NAMALWA (cell line): Measurements from ENCODE around the gene MATN4.
"Not testable (repeated sequence)": the region's sequence is repeated elsewhere in the genome, so short reads cannot be mapped to it uniquely, and the experiment has no call there.

Experiments
- DNase-seq: peaks from one replicate; pipeline ENCODE4 v3.0.0-alpha.2; 2015; ENCODE audit warnings: low spot score

MATN4 gene, protein sequence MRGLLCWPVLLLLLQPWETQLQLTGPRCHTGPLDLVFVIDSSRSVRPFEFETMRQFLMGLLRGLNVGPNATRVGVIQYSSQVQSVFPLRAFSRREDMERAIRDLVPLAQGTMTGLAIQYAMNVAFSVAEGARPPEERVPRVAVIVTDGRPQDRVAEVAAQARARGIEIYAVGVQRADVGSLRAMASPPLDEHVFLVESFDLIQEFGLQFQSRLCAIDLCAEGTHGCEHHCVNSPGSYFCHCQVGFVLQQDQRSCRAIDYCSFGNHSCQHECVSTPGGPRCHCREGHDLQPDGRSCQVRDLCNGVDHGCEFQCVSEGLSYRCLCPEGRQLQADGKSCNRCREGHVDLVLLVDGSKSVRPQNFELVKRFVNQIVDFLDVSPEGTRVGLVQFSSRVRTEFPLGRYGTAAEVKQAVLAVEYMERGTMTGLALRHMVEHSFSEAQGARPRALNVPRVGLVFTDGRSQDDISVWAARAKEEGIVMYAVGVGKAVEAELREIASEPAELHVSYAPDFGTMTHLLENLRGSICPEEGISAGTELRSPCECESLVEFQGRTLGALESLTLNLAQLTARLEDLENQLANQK

DNA sequence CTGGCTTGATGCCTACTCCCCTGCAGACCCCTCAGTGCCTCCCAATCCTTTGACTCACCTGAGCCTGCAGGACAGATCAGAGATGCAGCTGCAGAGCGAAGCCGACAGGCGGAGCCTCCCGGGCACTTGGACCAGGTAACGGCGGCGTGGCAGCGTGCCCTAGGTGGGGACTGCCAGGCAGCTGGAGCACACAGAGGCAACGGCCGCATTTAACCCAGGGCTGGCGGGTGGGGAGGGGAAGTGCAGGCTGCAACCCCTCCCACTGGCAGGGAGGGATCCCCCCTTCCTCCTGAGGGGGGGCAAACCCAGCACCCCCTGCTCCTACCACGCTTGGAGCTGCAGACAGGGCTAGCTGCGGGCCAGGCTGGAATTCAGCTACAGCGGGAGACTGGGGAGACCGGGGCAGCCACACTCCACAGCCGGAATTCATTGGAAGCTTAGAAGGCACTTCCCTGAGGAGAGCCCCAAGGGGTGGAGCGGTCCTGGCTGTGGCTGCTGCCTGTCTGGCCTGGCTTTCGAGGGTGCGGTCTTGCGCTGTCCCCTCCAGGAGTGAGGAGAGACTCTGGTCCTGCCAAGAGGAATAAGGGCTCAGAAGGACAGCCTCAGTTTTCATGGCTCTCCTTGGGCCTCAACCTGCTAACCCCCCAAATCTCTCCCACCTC, at the start of gene MATN4:
Gene MATN4, minus strand, starts transcription at position 183 of the 662 bp plus-strand sequence. CDS start 2,717 bp downstream, outside the sequence.
- DNase-seq = no peak

- no peak for DNase-seq
Measured at GRCh38 chr20:45355209-45356084, 47.3 kb upstream of the MATN4 start.

DNA sequence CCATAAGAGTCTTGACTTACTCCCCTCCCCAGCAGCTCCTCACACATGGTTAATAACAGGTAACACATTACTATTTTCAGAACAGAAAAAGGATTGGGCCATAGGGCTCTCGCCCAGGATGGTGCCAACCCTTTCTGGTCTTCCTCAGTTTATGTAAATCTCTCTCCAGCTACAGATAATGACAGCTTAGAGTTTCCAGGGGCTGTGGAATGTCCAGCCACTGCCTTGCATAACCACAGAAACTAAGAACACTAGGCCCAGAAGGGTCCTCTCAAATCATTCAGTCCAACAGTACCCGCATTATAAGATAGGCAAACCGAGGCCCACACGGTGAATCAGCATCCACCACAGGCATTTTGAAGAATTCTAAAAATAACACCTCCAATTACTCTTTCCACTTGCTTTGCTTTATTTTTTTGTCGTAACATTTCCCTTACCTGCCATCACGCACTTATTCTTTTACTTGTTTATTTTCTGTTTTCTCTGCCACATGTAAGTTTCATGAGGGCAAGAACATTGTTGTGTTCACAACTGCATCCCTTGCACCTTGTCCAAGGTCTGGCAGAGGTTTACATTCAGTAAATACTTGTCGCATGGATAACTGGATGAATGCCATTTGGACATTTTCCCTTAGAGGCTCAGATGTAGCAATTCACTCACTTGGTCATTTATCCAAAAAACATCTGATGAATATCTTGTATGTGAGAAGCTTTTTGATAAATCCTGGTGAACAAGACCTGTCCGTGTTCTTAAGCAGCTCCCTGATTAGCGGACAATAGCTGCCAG, 46.5 kb upstream of the MATN4 start:
- DNase-seq = no peak

GRCh38 chr20:45353746-45354145, 45.6 kb upstream of the MATN4 start:
- DNase-seq = no peak

DNA sequence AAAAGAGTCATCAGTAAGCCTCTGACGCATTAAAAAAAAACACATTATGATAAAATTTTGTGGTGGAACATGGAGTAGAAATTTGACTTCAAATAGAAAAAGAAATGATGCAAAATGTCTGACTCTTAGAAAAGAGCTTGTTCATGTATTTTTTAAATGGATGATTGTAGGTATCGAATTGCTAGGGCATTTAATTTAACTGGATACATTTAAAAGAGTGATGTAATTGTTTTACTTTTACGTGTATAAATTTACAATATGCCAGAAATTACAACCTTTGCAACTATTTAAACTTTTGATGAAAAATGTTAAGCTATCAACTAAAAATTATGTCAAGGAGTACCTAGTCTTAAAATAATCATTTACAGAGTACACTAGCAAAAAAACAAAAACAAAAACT, 44.6 kb upstream of the MATN4 start:
- DNase-seq = no peak

DNA sequence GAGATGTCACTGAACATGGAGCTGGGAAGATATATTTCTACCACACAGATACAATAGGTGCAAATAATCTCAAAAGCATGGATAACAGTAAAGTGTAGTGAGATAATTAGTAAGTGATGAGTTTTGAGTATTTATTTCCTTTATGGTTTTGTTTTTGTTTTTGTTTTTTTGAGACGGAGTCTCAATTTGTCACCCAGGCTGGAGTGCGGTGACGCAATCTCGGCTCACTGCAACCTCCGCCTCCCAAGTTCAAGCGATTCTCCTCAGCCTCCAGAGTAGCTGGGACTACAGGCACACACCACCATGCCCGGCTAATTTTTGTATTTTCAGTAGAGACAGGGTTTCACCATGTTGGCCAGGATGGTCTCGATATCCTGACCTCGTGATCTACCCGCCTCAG, 42.7 kb upstream of the MATN4 start:
- not testable (repeated sequence) for DNase-seq

- DNase-seq = no peak
Measured at GRCh38 chr20:45350217-45350616, 42.1 kb upstream of the MATN4 start.

- DNase-seq = no peak
Measured at GRCh38 chr20:45347936-45348778, 40.1 kb upstream of the MATN4 start, which contains the start of gene SDC4. TSS of gene SDC4 (minus strand) at chr20:45348424. CDS start at chr20:45348384, 40 bp downstream.

DNA sequence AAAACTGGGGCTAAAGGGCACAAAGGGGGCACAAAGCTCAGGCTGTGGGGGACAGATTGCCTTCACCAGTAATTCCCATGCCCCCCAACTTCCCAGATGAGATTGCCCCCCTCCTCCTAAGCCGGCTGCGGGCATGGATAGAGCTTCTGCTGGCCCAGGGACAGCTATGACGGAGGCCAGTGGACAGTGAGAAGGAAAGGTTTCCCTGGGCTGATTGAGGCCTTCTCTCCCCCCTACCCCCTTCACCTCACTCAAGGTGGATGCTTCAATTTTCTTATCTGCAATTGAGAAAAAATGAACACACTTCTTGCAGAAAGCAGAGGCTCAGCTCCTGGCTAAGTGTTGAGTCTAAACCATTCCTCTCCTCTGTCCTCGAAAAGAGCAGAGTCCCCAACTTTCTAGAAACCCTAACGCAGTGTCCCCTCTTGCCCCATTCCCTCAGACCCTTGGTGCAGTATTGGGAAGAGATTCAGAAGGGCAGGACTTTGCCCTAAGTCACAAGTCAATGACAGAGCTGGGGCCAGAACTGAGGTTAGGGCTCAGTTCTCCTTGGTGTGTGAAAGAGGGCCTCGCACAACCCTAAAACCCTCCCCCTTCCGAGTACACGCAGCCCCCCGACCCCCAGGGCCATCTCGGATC, 39.3 kb upstream of the MATN4 start:
- DNase-seq = no peak

DNA sequence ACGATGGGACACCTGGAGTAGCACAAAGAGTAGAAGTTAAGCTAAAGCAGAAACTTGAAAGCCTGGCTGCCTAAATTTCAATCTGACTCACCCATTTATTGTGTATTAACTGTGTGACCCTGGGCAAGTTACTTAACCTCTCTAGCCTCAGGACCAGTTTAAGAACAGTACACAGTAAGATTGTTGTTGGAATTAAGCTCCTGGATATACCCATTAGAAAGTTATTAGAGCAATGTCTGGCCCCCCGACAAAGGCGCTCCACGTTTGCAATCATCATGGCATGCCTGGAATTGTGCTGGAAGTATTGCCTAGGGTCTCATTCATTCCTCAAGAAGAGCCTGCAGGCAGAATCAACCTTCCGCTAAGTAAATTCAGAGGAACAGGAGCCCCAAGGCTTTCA, 38.8 kb upstream of the MATN4 start:
- DNase-seq = no peak

DNA sequence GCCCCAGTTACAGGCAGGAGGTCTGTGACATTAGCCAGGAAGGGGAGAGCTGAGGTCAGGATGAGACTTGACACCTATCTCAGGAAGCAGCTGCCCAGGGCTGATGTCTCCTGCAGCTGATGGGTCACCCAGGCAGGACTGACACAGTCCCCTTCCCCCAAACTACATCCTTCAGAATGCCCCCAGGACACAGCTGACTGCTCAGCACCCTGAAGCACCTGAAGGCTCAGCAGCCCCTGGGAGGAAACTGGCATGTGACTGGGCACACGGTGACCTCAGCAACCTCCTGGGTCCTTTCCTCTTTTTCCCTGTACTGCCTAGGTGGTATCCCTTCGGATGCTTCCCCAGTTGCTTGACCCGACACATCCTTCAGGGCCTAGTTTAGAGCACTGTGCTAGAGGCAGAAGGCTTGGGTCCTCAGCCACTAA, 38.2 kb upstream of the MATN4 start:
- no peak for DNase-seq

- no peak for DNase-seq
Measured at GRCh38 chr20:45345104-45345936, 37.2 kb upstream of the MATN4 start.

GRCh38 chr20:45344168-45344860, 36.2 kb upstream of the MATN4 start:
- DNase-seq = no peak

GRCh38 chr20:45343532-45344167, 35.6 kb upstream of the MATN4 start:
- no peak for DNase-seq

- DNase-seq = no peak
Measured at GRCh38 chr20:45342855-45343531, 34.9 kb upstream of the MATN4 start.

GRCh38 chr20:45341939-45342854, 34.1 kb upstream of the MATN4 start:
- DNase-seq = no peak
